HG03097 (cell line): ENCODE data around the gene CYP27C1.
"Not testable (repeated sequence)": the region's sequence is repeated elsewhere in the genome, so short reads cannot be mapped to it uniquely, and the experiment has no call there.

Experiments
- ATAC-seq: cut with Tn5 transposase; IDR thresholded peaks from one replicate; pipeline ENCODE4 v1.9.1; 2021; ENCODE audit not compliant: unreplicated experiment, low FRiP score

The CYP27C1 gene

DNA sequence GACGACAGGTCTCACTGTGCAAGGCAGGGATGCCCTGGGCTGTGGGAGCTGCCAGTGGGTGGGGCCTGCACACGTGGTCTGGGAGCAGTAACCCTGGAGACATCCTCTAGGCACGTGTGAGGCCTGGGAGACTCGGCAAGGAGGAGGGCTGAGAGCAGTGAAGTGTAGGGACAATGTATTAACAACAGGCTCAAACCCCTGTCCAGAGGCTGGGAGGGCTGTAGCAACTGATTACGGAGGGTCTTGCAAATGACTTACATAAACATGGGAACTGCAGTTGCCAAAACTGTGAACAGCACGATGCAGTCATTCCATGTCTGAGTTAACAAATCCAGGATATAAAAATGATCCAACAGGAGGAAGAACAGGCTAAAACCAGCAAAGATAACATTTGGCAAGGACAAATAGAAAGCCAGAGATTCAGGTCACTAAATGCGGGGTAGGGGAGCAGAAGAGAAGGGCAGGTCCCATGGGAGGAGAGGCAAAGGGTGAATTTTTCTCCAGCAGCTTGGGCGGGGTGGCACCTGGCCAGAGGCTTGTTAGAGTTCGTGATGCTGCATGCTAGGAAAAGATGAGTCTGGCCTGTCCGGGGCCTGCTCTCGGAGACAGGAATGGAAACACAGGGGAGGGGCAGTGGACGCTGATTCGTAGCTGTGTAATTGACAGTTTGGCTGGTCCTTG is 44.9 kb downstream of the CYP27C1 start:
- no peak for ATAC-seq

GRCh38 chr2:127174640-127175039 is 45.5 kb downstream of the CYP27C1 start:
- no peak for ATAC-seq

DNA sequence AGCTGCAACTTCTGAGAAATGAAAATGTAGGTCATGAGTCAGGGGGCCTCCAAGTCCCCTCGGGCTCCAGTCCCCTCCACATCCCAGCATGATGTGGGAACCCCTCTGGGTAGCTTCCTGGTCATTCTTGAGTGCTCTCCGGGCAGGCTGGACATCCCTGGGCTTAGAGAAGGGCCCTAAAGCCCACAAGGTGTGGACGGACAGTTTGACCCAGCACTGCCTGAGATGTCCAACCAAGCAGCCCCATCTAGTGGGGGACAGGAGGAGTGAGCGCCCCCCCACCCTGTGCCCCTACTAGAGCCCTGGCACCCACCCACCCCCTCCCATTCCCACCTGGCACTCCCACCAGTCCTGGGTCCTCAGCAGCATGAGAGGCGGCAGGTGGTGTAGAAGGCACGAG is 46.0 kb downstream of the CYP27C1 start:
- no peak for ATAC-seq

- ATAC-seq = no peak
These were observed 47.0 kb downstream of the CYP27C1 start for GRCh38 chr2:127173057-127173456.

- ATAC-seq = no peak
These were observed 47.8 kb downstream of the CYP27C1 start for GRCh38 chr2:127172306-127172705.

DNA sequence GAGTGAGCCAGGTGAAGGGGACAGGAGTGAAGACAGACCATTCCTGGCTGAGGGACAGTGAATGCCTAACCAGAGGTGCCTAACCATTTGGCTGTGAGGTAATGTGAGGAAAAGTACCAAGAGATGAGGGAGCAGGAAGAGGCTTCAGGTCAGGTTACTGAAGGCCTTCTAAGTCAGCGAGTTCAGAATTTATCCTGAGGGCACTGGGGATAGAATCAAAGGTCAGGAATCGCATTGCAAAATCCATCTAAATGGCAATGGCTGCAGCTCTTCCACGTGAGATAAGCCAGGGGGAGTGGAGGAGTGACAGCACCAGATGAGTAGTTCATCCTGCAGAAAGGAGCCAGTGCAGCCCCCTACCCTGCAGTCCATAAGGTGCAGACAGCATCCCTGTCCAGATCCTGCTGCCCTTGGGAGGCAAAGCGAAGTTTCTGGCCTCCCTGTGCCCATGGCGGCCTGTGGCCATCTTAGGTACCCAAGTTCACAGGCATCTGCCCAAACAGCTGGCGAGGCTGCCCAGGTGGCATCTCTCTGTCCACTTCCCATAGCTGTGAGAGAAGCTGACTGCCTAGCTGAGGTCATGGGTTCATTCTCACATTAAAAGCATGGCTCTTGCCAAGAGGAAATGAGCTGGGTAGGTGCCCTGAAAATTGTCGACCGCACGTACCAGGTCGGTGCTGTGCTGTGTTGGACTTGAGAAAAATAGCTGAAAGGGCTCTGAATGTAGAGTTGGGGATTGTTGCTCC is 49.5 kb downstream of the CYP27C1 start:
- no peak for ATAC-seq

DNA sequence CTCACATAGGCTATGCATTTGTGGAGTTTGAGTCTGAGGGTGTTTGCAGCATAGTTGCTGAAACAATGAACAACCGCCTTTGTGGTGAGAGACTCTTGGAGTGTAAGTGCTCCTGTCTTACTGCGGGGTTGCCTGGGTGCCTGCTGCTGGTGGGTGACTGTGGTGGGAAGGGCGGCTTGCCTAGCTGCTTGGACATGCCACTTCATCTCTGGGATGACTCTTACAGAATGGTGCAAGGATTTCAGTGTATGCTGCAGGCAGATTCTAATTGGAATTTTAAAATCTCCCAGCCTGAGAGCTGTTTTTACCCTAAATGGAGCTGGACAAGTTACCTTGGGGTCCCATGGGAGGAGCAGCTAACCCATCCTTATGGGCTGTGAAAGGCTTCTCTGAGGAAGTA is 50.1 kb downstream of the CYP27C1 start:
- no peak for ATAC-seq

- ATAC-seq = no peak
These were observed 50.9 kb downstream of the CYP27C1 start for GRCh38 chr2:127169066-127169660.

DNA sequence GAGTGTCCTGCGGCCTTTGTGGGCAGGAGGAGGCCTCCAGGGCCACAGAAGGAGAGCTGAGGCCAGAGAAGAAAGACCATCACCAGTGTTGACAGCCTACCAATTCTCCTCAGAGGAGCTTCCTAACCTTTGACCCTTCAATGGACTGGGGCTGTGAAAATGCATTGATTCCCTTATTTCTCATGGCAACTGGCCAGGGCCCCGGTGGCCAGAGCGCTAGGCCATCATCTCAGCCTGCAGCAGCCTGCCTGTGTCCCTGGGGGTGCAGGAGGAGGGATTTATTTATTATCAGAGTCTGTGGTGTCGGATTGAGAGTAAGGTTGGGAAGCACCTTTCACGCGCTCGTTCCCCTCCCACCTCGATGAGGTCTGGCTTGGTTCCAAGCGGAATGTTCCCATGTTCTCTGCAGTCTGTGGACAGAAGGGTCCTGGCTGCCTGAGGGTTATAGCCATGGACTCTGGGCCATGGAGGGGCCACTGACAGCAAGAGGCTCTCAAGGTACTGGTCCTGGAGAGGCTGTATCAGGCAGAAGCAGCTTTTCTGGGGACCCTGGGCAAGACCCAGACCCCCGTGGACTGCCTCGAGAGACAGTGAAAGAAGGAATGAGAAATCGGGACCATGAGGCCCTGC is 53.8 kb downstream of the CYP27C1 start:
- ATAC-seq = no peak

DNA sequence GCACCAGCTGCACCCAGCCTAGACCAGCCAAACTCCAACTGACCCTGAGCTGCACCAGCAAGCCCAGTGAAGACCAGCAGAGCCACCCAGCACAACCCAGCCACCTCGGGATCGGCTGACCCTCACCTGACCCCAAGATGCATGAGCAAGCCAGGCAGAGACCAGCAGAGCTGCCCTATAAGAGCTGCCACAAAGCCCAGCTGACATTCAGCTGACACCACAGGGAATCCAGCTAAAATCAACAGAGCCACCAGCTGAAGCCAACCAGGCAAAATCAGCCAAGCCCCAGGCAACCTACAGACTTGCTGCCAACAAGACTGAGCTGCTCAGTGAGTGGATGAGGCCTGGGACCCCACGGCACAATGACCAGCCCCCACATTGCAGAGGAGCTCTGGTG is 54.6 kb downstream of the CYP27C1 start:
- ATAC-seq = no peak

DNA sequence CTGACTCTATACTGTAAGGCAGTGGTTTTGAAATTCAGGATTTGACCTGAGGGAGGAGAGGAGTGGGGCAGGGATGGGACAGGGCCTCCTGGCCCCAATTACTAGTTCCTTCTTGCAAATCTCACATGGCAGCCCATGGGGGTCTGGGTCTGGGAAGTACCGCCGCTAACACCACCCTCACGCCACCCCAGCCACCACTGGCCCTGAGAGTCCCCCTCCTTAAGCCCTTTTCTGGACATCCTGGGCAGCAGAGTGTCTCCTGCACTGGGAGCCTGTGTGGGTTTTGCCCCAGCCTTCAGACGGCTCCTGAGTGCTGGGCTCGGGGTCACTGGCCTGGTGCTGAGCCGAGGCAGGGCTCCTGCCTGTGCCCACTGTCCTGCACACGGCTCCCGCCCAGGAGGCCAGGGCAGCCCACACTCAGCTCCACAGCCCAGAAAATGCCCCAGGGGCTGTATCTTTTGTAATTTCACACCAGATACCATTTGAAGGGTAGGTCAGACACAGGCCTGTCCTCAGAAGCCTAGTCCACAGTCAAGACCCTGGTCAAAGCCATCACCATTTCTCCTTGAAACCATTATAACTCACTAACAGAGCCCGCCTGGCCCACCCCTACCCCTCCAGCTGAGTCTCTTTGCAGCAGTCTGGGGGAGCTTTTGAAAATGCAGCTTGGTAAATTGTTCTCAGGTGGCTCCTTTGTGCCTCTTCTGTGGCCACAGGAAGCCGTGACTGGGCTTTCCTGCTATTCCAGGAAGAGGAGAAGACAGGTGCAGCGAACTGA is 55.1 kb downstream of the CYP27C1 start:
- ATAC-seq = no peak

- no peak for ATAC-seq
These were observed 56.2 kb downstream of the CYP27C1 start for GRCh38 chr2:127163921-127164320.

DNA sequence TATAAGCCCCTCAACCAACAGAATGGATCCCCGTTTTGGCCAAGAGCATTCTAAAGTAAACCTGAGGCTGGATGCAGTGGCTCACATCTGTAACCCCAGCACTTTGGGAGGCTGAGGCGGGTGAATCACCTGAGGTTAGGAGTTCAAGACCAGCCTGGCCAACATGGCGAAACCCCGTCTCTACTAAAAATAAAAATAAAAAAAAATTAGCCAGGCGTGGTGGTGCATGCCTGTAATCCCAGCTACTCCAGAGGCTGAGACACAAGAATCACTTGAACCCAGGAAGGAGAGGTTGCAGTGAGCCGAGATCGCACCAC is 57.1 kb downstream of the CYP27C1 start:
- ATAC-seq = not testable (repeated sequence)

GRCh38 chr2:127162261-127163089 is 57.6 kb downstream of the CYP27C1 start:
- no peak for ATAC-seq

GRCh38 chr2:127161176-127162136 is 58.6 kb downstream of the CYP27C1 start:
- ATAC-seq = no peak

- ATAC-seq = no peak
These were observed 59.4 kb downstream of the CYP27C1 start for GRCh38 chr2:127160676-127161075.

DNA sequence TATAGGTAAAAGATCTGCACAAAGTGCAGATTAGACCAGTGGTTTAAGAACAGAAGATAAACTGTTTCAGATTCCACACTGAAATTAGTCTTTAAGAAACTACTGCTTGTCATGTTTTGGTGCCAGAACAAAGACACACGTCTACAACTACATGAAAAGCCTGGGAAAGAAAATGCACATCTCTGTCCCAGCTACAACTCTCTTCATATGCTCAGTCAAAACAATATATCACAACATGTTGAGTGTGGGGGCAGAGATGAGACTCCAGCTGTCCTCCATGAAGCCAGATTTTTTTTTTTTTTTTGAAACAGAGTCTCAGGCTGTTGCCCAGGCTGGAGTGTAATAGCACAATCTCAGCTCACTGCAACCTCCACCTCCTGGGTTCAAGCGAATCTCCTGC is 60.6 kb downstream of the CYP27C1 start:
- ATAC-seq = no peak

DNA sequence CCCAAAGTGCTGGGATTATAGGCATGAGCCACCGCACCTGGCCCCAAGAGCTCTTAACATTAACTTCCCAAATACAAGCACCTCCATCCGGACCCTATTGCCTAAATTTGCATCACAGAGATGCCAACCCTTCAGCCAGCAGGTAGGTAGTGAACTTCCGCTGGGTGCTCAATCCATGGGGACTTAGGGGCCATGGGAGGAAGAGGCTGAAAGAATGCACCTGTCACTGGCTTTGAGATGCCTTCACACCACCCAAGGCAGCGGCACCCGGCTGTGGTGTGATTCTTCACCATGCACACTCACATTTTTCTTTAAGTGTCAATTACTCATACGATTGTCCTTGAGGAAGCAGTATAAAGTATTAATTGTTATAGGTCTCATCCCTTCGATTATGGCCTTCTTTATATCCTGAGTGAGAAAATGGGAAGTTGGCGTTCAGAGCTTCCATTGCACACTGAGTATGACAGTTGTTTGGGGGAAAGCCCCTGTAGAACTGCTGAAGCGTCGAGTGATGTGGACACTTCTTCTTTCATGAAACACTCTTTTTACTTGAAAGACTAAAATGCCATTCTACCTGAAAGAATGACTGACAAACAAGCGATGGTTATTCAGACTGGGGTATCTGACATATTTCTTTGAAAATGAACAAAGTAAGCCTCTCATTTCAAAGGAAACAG is 61.3 kb downstream of the CYP27C1 start:
- no peak for ATAC-seq
